ENCODE measurements around the gene SLC13A4. TPM values are rescaled to one million over a fixed set of nuclear protein-coding genes. Genes with fewer than 3 reads are reported as not detected.
"Not testable (repeated sequence)": the region's sequence is repeated elsewhere in the genome, so short reads cannot be mapped to it uniquely, and the experiment has no call there.

Gene SLC13A4
- total RNA-seq, result 0.36 and 0.88 TPM in 2 replicates

GRCh38 chr7:135728136-135728669 lies at the start of gene SLC13A4:
TSS of gene SLC13A4 (minus strand) at chr7:135728186. CDS start at chr7:135727496, 690 bp downstream.
- H3K27ac ChIP-seq (ENCODE audit: low read depth, low read length), result no peak within 1 kb of the TSS
- TF ChIP-seq CTCF (IDR thresholded peaks at IDR 0.05; ENCODE audit: extremely low read depth, low read depth, low read length), result no peak
- no peaks in the 10 kb centered on the region for H3K27me3 ChIP-seq (ENCODE audit: insufficient read depth, low read length)
- no peaks in the 10 kb centered on the region for H3K36me3 ChIP-seq (ENCODE audit: insufficient read depth, low read length)
- H3K4me3 ChIP-seq (ENCODE audit: insufficient read depth, low read length), result no peak within 1 kb of the TSS
- H4K20me1 ChIP-seq (ENCODE audit: insufficient read depth, low read length), result no peaks in the 10 kb centered on the region
- peaks cover 2% of the 10 kb centered on the region for H3K79me2 ChIP-seq (ENCODE audit: insufficient read depth, low read length)
- no peak within 1 kb of the TSS for H2AFZ ChIP-seq (ENCODE audit: low read length)
- no peaks in the 10 kb centered on the region for H3K4me1 ChIP-seq (ENCODE audit: insufficient read depth, low read length)
- DNase-seq (ENCODE audit: insufficient read length, low spot score, missing footprints), result no peak
- H3K9me3 ChIP-seq (ENCODE audit: low read depth, low read length), result no peaks in the 10 kb centered on the region
- no peak within 1 kb of the TSS for H3K4me2 ChIP-seq (ENCODE audit: insufficient read depth, low read length)

GRCh38 chr7:135775915-135776314 lies 47.9 kb upstream of the SLC13A4 start:
- not testable (repeated sequence) for H2AFZ ChIP-seq (ENCODE audit: low read length); H3K4me1 ChIP-seq (ENCODE audit: insufficient read depth, low read length); H3K27me3 ChIP-seq (ENCODE audit: insufficient read depth, low read length); H3K4me3 ChIP-seq (ENCODE audit: insufficient read depth, low read length); H3K9me3 ChIP-seq (ENCODE audit: low read depth, low read length); H3K36me3 ChIP-seq (ENCODE audit: insufficient read depth, low read length); H3K4me2 ChIP-seq (ENCODE audit: insufficient read depth, low read length); DNase-seq (ENCODE audit: insufficient read length, low spot score, missing footprints); H3K27ac ChIP-seq (ENCODE audit: low read depth, low read length); H4K20me1 ChIP-seq (ENCODE audit: insufficient read depth, low read length); H3K79me2 ChIP-seq (ENCODE audit: insufficient read depth, low read length)

DNA sequence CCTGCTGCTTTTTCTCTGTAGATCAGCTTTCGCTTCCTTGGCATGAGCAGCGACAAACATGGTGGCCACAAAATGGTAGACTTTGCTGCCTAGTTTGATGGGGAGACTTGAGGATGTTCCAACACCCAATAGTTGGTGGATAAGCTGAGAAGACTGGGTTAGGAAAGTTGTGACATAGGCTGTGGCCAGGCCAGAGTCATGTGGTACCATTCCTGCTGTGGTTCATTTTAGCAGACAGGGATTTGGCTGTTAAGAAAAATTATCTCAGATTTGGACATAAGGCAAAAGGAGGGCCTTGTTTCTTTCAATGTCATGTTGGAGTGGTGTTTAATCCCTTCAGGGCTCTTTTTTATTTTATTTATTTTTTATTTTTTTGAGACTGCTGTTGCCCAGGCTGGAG lies 47.2 kb upstream of the SLC13A4 start:
- H2AFZ ChIP-seq (ENCODE audit: low read length), result no peak overlapping the region

DNA sequence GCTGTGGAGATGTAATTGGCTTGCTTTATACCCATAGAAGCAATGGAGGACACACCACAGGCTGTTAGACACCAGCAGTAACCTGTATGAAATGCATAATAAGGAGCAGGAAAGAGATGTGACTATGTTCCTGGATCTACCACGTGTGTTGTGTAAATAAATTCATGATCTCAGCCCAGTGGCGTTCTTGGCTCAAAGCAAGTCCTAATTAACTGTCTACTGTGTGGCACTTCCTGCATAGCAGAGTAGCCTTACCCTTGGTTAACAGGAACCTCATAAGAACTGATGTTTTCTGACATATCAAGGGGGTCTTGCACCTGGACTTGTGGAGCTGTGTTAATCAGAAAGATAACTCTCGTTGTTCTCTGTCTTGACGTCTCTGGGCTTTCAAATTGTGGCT lies 46.3 kb upstream of the SLC13A4 start:
- H3K79me2 ChIP-seq (ENCODE audit: insufficient read depth, low read length), result no peaks in the 10 kb centered on the region
- TF ChIP-seq CTCF (IDR thresholded peaks at IDR 0.05; ENCODE audit: extremely low read depth, low read depth, low read length), result no peak
- no peaks in the 10 kb centered on the region for H4K20me1 ChIP-seq (ENCODE audit: insufficient read depth, low read length)
- H3K27me3 ChIP-seq (ENCODE audit: insufficient read depth, low read length), result no peaks in the 10 kb centered on the region
- peaks cover 5% of the 10 kb centered on the region for H3K9me3 ChIP-seq (ENCODE audit: low read depth, low read length)
- DNase-seq (ENCODE audit: insufficient read length, low spot score, missing footprints), result no peak
- H2AFZ ChIP-seq (ENCODE audit: low read length), result peak overlapping the region; percentile 12
- H3K27ac ChIP-seq (ENCODE audit: low read depth, low read length), result no peak overlapping the region
- no peak overlapping the region for H3K4me2 ChIP-seq (ENCODE audit: insufficient read depth, low read length)
- no peaks in the 10 kb centered on the region for H3K4me1 ChIP-seq (ENCODE audit: insufficient read depth, low read length)
- H3K36me3 ChIP-seq (ENCODE audit: insufficient read depth, low read length), result no peaks in the 10 kb centered on the region
- no peak overlapping the region for H3K4me3 ChIP-seq (ENCODE audit: insufficient read depth, low read length)

More for the DNA sequence above, 47.2 kb upstream of the SLC13A4 start:
- TF ChIP-seq CTCF (IDR thresholded peaks at IDR 0.05; ENCODE audit: extremely low read depth, low read depth, low read length), result no peak
- no peak for DNase-seq (ENCODE audit: insufficient read length, low spot score, missing footprints)
- Histone ChIP-seq H3K36me3 (ENCODE audit: insufficient read depth, low read length) (no peaks in the 10 kb centered on the region), H3K27ac (ENCODE audit: low read depth, low read length) (no peak overlapping the region), H3K9me3 (ENCODE audit: low read depth, low read length) (peaks cover 5% of the 10 kb centered on the region), H3K4me3 (ENCODE audit: insufficient read depth, low read length) (no peak overlapping the region), H3K4me2 (ENCODE audit: insufficient read depth, low read length) (no peak overlapping the region), H3K27me3 (ENCODE audit: insufficient read depth, low read length) (no peaks in the 10 kb centered on the region), H3K79me2 (ENCODE audit: insufficient read depth, low read length) (no peaks in the 10 kb centered on the region), H4K20me1 (ENCODE audit: insufficient read depth, low read length) (no peaks in the 10 kb centered on the region), H3K4me1 (ENCODE audit: insufficient read depth, low read length) (no peaks in the 10 kb centered on the region)
